Activated naive CD8-positive, alpha-beta T cell treated with anti-CD3 and anti-CD28 coated beads for 36 hours (primary cell): ENCODE data around the gene TMEM156. TPM values are rescaled to one million over a fixed set of nuclear protein-coding genes. Genes with fewer than 3 reads are reported as not detected.
"Not testable (repeated sequence)": the region's sequence is repeated elsewhere in the genome, so short reads cannot be mapped to it uniquely, and the experiment has no call there.

Source experiments
- DNase-seq: peaks from one replicate; pipeline ENCODE4 v3.0.0; 2021
- H3K27ac Mint-ChIP-seq: one replicate; pipeline ENCODE4 v1.8.0; 2022; ENCODE audit warnings: mild to moderate bottlenecking, moderate library complexity, mixed read lengths
- H3K27me3 Mint-ChIP-seq: one replicate; pipeline ENCODE4 v1.8.0; 2022; ENCODE audit warnings: mild to moderate bottlenecking, mixed read lengths
- H3K36me3 Mint-ChIP-seq: one replicate; pipeline ENCODE4 v1.8.0; 2021; ENCODE audit warnings: mild to moderate bottlenecking, mixed read lengths
- H3K4me1 Mint-ChIP-seq: one replicate; pipeline ENCODE4 v1.8.0; 2021; ENCODE audit warnings: mixed read lengths
- H3K4me3 Mint-ChIP-seq: one replicate; pipeline ENCODE4 v1.8.0; 2022; ENCODE audit warnings: mild to moderate bottlenecking, moderate library complexity, mixed read lengths
- H3K9me3 Mint-ChIP-seq: one replicate; pipeline ENCODE4 v1.8.0; 2022; ENCODE audit warnings: mixed read lengths
- total RNA-seq, 2 experiments: library from RNA; stranded (reverse); gene quantifications; one replicate each; pipeline ENCODE4 v1.2.3, GENCODE V29; 2021

TMEM156 gene
- total RNA-seq, 2 experiments from 2014 or later = 11.3 to 11.7 TPM

DNA sequence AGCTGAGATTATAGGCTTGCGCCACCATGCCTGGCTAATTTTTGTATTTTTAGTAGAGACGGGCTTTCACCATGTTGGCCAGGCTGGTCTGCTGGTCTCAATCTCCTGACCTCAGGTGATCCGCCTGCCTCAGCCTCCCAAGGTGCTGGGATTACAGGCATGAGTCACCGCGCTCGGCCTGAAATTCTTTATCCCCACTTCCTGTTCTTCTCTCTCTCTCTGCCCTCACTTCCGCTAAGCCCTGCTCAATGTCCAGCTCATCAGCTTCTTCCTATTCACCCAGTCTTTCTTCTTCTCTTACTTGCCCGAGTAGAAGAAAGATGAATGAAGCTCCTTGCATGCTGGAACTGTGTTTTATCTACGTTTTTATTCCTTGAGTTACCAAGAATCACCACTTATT is 43.9 kb downstream of the TMEM156 start:
- peaks cover 24% of the 10 kb centered on the region for H3K36me3 Mint-ChIP-seq
- H3K4me1 Mint-ChIP-seq = peaks cover 25% of the 10 kb centered on the region
- not testable (repeated sequence) for H3K27me3 Mint-ChIP-seq, H3K4me3 Mint-ChIP-seq, H3K9me3 Mint-ChIP-seq, H3K27ac Mint-ChIP-seq, DNase-seq

DNA sequence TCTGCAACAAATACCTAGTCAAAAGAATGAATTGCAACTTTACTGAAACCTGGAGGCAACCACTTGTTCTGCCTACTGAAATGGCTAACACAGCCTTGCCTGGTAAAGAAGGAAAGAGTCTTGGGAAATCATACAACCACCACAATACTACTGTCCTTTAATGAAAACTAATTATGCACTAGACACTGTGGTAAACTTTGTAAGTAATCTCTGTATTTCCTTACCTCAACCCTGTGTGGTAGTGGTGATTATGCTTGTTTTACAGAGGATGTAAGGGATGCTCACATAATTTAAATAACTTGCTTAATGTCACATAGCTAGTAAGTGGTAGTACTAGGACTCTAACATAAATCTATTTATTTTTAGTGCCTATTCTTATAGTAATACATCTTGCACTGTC is 44.7 kb downstream of the TMEM156 start:
- H3K4me3 Mint-ChIP-seq = no peak overlapping the region
- H3K36me3 Mint-ChIP-seq = peaks cover 28% of the 10 kb centered on the region
- no peaks in the 10 kb centered on the region for H3K27me3 Mint-ChIP-seq
- H3K27ac Mint-ChIP-seq = no peak overlapping the region
- DNase-seq = no peak
- H3K9me3 Mint-ChIP-seq = no peaks in the 10 kb centered on the region
- peaks cover 30% of the 10 kb centered on the region for H3K4me1 Mint-ChIP-seq

DNA sequence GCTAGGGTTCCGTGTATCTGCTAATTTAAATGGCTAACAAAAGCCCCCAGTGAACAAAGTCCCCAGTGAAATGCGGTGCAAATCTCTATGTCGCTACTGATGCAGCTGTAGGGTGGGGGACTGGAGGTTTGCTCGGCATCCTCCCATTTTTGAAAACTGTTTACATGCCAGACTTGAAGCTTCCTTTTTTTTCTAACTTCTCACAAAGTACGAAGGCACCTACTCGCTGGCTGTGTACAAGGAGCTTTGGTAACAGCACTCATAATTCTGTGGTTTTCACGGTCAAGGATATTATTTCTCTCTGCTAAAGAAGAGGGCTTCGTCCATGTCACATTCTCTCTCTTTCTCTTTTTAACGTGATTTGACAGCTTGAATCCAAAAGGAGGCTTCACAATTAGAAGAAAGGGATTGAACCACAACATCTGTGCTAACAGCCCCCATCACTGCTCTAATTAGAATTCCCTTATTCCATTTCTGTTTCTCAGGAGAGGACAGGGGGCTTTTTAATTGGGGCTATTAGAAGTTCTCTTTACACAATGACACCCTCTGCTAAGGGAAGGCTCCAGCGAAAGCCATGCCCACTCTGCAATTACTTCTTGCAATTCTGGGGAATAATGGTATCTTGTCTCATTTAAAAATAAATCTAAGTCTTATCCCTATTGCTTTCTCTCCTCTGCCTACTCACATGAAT is 46.7 kb downstream of the TMEM156 start:
- no peak for DNase-seq
- no peak overlapping the region for H3K4me3 Mint-ChIP-seq
- H3K27ac Mint-ChIP-seq = peak overlapping the region; percentile 64
- H3K4me1 Mint-ChIP-seq = peaks cover 49% of the 10 kb centered on the region
- no peaks in the 10 kb centered on the region for H3K27me3 Mint-ChIP-seq
- no peaks in the 10 kb centered on the region for H3K9me3 Mint-ChIP-seq
- peaks cover 42% of the 10 kb centered on the region for H3K36me3 Mint-ChIP-seq

DNA sequence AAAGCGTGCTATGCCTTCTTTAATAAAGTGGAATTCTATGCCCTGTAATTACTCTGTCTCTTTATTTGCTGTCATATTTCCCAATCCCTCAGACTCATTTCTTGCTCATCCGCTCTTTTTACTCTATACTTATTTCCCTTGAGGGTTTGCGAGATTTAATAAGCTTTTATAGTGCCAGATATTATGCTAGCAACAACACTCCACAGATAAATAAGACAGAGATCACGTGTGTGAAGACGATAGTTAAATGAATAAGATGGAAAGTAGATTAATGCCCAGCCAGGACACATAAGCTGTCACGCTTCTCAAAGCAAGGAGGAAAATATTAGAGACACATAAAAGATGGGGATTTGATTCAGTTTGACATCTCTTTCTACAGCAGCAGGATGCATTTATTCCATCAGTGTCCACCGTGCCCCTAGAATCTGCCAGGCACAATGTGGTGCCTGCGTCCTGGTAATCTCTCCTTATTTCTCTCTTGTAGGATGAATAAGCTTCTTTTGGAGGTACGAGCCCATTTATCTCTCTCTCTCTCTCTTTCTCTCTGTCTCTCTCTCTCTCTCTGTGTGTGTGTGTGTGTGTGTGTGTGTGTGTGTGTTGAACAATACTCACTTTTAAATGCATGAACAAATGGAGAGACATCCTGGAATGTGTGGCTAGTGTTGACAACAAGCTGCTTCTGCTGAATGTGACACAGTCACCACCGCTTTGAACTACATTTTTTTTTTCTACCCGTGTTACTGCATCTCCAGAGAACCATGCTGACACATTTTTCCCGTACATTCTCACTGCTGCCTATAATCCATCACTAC is 48.2 kb downstream of the TMEM156 start:
- H3K9me3 Mint-ChIP-seq = no peaks in the 10 kb centered on the region
- no peaks in the 10 kb centered on the region for H3K27me3 Mint-ChIP-seq
- H3K36me3 Mint-ChIP-seq = peaks cover 47% of the 10 kb centered on the region
- H3K4me1 Mint-ChIP-seq = peaks cover 56% of the 10 kb centered on the region
- H3K4me3 Mint-ChIP-seq = no peak overlapping the region
- no peak for DNase-seq
- peak overlapping the region; percentile 61 for H3K27ac Mint-ChIP-seq

DNA sequence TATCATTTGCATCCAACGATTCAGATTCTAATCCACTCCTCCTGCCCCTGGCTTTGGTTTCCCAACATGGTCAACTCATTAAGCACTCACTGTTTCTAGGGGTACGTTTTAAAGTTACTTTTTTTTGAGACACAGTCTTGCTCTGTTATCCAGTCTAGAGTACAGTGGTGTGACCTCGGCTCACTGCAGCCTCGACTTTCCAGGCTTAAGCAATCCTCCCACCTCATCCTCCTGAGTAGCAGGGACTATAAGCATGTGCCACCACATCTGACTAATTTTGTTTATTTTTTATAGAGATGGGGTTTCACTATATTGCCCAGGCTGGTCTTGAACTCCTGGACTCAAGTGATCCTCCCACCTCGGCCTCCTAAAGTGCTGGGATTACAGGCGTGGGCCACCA is 48.9 kb downstream of the TMEM156 start:
- DNase-seq = no peak
- Mint-ChIP-seq H3K4me3 (no peak overlapping the region), H3K36me3 (peaks cover 44% of the 10 kb centered on the region), H3K9me3 (no peaks in the 10 kb centered on the region), H3K4me1 (peaks cover 56% of the 10 kb centered on the region), H3K27ac (no peak overlapping the region), H3K27me3 (no peaks in the 10 kb centered on the region)

DNA sequence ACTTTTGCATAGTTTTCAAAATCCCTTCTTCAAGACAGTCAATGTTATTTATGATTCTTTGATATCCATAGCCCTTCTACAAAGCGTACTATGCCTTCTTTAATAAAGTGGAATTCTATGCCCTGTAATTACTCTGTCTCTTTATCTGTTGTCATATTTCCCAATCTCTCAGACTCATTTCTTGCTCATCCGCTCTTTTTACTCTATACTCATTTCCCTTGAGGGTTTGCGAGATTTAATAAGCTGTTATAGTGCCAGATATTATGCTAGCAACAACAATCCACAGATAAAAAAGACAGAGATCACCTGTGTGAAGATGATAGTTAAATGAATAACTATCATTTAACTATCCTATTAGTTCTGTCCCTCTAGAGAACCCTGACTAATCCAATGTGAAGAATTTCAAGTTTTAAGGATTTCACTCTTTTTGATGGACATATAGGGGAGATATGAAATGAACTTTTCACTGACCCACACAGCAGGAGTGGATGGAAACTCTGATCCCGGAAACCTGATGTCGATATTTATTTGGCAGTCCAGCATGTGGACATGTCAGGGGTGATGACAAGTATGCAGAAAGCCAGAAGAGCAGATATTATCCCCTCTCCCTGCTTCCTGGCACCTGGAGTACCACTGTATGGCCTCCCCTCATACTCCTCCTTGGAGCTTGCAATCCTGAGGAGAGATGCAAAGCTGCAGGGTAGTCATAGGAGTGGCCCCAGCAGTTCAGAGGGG is 49.7 kb downstream of the TMEM156 start:
- Mint-ChIP-seq H3K9me3 (no peaks in the 10 kb centered on the region), H3K4me1 (peaks cover 53% of the 10 kb centered on the region), H3K4me3 (no peak overlapping the region), H3K27ac (peak overlapping the region; percentile 21), H3K36me3 (peaks cover 40% of the 10 kb centered on the region), H3K27me3 (no peaks in the 10 kb centered on the region)
- DNase-seq = no peak

DNA sequence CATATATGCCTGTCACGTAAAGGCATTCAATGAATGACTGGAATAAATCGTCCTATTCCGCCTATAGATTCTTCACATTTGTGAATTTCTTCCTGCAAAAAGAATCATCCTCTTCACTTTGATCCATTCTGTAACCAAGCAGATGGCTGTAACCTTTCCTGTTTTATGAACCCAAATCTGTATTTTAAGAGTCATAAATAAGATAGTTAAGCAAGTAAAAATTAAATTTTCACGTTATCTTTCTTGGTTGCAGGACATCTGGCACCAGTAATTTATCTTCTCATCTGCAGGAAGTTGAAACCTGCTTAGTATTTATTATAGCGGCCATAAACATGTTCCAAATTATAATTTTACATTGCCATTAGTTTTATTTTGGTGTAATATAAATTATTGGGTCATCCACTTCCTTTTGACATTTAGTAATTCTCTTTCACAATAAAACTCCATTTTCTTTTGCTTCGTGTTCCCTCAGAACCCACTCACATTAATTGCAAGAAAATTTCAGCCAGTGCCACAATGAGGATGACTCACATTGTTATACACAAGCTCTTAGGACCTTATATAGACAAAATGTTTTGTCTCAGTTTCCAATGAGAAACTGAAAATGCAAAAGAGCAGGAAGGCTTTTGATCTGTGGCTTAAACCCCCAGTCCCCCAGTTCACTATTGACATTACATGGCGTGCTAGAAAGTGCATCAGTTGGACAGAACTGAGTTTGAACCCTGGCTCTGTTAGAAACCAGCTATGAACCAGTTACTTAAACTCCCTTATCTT is 51.1 kb downstream of the TMEM156 start:
- peak; percentile 20 for DNase-seq
- Mint-ChIP-seq H3K4me1 (peaks cover 48% of the 10 kb centered on the region), H3K9me3 (no peaks in the 10 kb centered on the region), H3K27me3 (no peaks in the 10 kb centered on the region), H3K36me3 (peaks cover 37% of the 10 kb centered on the region), H3K4me3 (peak overlapping the region; percentile 18), H3K27ac (peak overlapping the region; percentile 81)

DNA sequence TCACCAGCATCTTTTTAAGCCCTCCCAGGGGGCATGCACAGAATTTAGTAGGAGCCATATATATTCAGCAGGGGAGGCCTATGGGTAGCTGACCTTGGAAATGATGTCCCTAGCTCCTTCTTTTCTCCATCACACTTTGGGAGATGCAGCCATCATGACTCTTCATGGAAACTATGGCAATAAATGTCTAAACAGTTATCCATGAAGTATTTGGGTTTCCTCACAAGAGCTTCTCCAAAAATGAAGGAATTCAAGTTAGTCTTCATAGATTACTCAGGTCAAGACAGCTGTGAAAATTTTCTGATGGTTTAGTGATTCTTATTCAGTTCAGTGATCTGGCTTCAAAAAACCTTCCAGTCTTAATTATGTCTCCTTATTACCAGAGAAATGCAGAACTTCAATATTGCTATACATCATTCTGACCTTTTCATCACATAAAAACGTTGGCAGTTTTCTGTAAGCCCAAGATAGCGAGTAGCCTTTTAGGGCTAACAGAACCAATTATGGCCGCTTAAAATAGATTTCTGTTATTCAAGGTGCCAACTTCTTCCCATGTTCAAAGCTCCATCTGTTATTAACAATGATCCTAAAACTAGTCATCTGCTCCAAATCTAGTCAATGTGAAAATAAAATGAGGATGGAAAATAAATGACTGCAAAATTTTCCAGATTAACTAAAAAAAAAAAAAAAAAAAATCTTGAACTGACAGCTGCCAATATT is 52.5 kb downstream of the TMEM156 start:
- H3K4me3 Mint-ChIP-seq = no peak overlapping the region
- H3K27me3 Mint-ChIP-seq = no peaks in the 10 kb centered on the region
- H3K4me1 Mint-ChIP-seq = peaks cover 36% of the 10 kb centered on the region
- H3K27ac Mint-ChIP-seq = peak overlapping the region; percentile 14
- DNase-seq = no peak
- H3K36me3 Mint-ChIP-seq = peaks cover 35% of the 10 kb centered on the region
- no peaks in the 10 kb centered on the region for H3K9me3 Mint-ChIP-seq

DNA sequence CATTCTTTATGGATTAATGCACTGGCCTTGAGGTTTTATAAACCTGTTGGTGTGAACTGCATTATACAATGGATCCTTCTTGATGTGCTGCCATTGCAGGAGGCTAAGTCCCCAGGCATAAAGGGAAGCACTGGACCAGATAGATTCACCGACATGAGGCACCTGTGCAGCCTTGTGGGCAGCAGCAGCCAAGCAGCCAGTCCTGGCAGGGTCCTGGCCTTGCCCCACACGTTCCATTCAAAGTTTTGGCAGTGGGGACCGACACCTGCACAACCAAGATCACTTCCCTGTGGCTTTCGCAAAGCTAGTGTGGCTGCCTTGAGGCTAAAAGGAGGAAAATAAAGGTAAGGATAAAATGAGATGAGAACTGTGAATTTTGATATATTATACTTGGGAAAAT is 53.1 kb downstream of the TMEM156 start:
- H3K27ac Mint-ChIP-seq = no peak overlapping the region
- no peaks in the 10 kb centered on the region for H3K27me3 Mint-ChIP-seq
- peaks cover 32% of the 10 kb centered on the region for H3K36me3 Mint-ChIP-seq
- H3K4me3 Mint-ChIP-seq = no peak overlapping the region
- no peaks in the 10 kb centered on the region for H3K9me3 Mint-ChIP-seq
- H3K4me1 Mint-ChIP-seq = peaks cover 31% of the 10 kb centered on the region
- no peak for DNase-seq

DNA sequence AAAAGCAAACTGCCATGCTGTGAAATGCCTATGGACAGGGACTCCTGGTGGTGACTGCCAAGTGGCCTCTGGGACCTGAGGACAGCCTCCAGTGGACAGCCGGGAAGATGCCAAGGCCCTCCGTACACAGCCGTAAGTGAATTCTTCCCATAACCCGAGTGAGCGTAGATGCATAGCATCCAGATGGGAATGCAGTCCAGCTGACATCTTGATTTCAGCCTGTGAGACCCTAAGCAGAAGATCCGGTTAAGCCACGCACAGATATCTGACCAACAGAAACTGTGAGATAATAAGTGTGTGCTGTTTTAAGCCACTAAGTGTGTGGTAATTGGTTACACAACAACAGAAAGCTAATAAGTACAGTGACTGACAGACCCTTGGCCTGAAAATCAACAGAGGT is 55.9 kb downstream of the TMEM156 start:
- Mint-ChIP-seq H3K36me3 (peaks cover 15% of the 10 kb centered on the region), H3K4me3 (no peak overlapping the region), H3K4me1 (peaks cover 17% of the 10 kb centered on the region), H3K9me3 (no peaks in the 10 kb centered on the region), H3K27ac (no peak overlapping the region), H3K27me3 (no peaks in the 10 kb centered on the region)
- no peak for DNase-seq

DNA sequence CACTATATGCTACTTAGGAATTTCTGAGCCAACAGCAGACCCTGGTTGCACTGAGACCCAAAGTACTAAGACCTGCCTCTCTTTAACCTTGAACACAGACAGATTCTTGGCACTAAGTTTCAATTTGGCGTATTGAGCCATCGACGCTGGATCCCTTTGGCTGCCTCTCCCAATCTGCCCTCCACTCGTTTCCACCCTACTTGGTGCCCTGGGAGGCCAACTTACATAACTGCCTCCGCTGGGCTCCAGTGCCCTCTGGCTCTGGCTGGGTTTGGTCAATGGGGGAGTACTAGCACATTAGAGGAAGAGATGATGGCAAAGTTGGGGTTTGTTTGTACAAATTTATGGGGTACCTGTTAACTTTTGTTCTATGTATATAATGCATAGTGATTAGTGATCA is 63.5 kb downstream of the TMEM156 start:
- Mint-ChIP-seq H3K4me1 (peaks cover 16% of the 10 kb centered on the region), H3K4me3 (no peak overlapping the region), H3K27me3 (no peaks in the 10 kb centered on the region), H3K9me3 (no peaks in the 10 kb centered on the region), H3K27ac (no peak overlapping the region), H3K36me3 (peaks cover 48% of the 10 kb centered on the region)
- no peak for DNase-seq

DNA sequence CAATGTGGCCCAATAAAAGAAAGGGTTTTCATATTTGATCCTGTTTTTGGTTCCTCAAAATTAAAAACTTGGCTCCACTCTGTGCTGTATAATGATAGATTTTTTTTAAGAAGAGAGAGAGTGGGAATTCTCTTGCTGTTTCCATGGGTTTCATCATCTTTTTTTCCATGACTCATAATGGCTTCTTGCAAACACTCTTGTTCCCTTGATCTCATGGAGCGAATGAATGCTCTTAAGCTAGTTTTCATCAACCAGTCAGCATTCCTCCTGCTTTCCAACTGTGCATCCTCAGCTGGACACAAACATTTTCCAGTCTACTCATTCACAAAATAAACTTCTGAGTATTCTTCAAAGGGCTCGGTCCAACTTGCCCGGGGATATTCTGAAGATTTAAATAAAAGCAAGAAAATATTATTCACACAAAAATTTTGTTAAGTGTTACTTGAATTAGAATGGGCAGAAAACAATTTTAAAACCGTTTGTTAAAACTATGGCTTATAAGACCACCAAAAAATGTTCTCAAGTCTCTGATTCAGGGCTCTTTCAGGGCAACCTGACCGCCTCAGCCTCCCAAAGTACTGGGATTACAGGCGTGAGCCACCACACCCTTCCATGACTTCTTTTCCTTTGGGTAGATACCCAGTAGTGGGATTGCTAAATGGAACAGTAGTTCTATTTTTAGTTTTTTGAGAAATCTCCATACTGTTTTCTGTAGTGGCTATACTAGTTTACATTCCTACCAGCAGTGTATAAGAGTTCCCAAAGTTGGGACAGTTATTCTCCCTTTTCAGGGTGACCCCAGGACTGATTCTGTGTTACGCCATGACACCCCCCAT is 64.7 kb downstream of the TMEM156 start:
- Mint-ChIP-seq H3K4me1 (peaks cover 16% of the 10 kb centered on the region), H3K9me3 (no peaks in the 10 kb centered on the region), H3K4me3 (no peak overlapping the region), H3K27me3 (no peaks in the 10 kb centered on the region), H3K36me3 (peaks cover 48% of the 10 kb centered on the region), H3K27ac (peak overlapping the region; percentile 73)
- DNase-seq = no peak

DNA sequence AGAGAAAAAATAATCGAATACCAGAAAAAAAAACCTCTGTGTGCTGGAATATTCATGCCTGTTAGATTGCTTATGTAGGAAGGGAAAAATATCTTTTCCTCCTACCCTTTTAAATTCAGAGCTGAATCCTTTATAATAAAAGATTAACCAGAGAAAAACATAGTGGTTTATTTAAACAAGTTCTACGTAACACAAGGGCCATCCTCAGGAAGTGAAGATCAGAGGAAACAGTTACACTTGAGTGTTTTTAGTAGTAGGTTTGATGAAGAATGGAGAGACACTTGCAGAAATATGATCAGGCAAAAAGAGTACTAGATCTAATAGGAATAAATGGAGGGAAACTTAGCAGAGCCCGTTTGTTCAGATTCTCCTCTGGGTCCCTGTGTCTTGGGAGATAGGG is 66.3 kb downstream of the TMEM156 start:
- Mint-ChIP-seq H3K36me3 (peaks cover 48% of the 10 kb centered on the region), H3K9me3 (peaks cover 3% of the 10 kb centered on the region), H3K4me1 (peaks cover 16% of the 10 kb centered on the region), H3K4me3 (no peak overlapping the region), H3K27me3 (no peaks in the 10 kb centered on the region), H3K27ac (peak overlapping the region; percentile 70)
- no peak for DNase-seq
